Tibial artery (tissue), 4 donors: ENCODE measurements around the gene COX6B2.

Source experiments
- DNase-seq, 2 donors: peaks; one replicate each; pipeline ENCODE4 v3.0.0-alpha.2; 2019
- H3K27ac ChIP-seq, 2 donors: fragments of 200-600 bp; sonication (generic) in 1 of 2; 1 replicate in 1 of 2; 2 replicates in 1 of 2; pipeline ENCODE4 v1.5.1; 2018 to 2019; ENCODE audit warnings: mild to moderate bottlenecking in 1 of 2
- H3K27me3 ChIP-seq, 2 donors: fragments of 200-600 bp; sonication (generic) in 1 of 2; one replicate each; pipeline versions ENCODE4 v1.5.1 to v1.6.0; 2016 to 2019
- H3K36me3 ChIP-seq, 3 donors: fragments of 200-600 bp; sonication (generic) in 2 of 3; one replicate each; pipeline ENCODE4 v1.5.1; 2016 to 2019; ENCODE audit warnings: mild to moderate bottlenecking in 2 of 3
- H3K4me1 ChIP-seq, 4 donors: fragments of 200-600 bp; sonication (generic) in 2 of 4; 1 replicate in 3 of 4; 2 replicates in 1 of 4; pipeline ENCODE4 v1.5.1; 2016 to 2019
- H3K4me3 ChIP-seq, 2 donors: fragments of 200-600 bp; sonication (generic) in 1 of 2; 1 replicate in 1 of 2; 2 replicates in 1 of 2; pipeline ENCODE4 v1.5.1; 2018 to 2019; ENCODE audit warnings: mild to moderate bottlenecking in 2 of 2
- H3K9me3 ChIP-seq, 3 donors: fragments of 200-600 bp; sonication (generic) in 1 of 3; one replicate each; pipeline ENCODE4 v1.5.1; 2016 to 2019
- intact Hi-C: fragments of 100-400 bp; cut with DNase I; formaldehyde crosslinking; loops from one replicate; pipeline ENCODE4 v1.15.0; 2023; ENCODE audit warnings: low total_unique reads
- TF ChIP-seq, protein P1 (sequence below), 2 experiments: fragments of 200-600 bp in 1 of 2; fragments of 450-650 bp in 1 of 2; IDR thresholded peaks; one replicate each; pipeline ENCODE4 v1.5.1; 2017 to 2019; ENCODE audit warnings: antibody characterized with exemption in 2 of 2, mild to moderate bottlenecking in 1 of 2, moderate library complexity in 1 of 2

The COX6B2 gene

DNA sequence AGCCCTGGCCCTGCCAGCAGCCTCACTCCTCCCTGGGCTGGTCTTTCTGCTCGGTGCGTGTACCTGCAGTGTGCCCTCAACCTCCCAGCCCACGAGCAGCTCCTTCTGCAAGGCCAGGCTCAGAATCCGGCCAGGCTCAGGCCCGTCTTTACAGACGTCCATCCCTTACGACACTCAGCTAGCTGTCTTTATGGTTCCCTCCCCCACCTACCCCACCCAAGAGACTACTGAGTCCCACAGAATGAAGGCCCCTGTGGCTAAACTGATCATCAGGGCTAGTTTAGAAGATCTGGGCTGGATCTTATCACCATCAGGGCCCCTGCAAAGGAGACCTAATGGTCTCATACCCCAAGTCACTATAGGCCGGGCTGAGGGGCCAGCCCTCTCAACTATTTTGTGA, 40.1 kb downstream of the COX6B2 start:
- TF ChIP-seq, protein P1, sequence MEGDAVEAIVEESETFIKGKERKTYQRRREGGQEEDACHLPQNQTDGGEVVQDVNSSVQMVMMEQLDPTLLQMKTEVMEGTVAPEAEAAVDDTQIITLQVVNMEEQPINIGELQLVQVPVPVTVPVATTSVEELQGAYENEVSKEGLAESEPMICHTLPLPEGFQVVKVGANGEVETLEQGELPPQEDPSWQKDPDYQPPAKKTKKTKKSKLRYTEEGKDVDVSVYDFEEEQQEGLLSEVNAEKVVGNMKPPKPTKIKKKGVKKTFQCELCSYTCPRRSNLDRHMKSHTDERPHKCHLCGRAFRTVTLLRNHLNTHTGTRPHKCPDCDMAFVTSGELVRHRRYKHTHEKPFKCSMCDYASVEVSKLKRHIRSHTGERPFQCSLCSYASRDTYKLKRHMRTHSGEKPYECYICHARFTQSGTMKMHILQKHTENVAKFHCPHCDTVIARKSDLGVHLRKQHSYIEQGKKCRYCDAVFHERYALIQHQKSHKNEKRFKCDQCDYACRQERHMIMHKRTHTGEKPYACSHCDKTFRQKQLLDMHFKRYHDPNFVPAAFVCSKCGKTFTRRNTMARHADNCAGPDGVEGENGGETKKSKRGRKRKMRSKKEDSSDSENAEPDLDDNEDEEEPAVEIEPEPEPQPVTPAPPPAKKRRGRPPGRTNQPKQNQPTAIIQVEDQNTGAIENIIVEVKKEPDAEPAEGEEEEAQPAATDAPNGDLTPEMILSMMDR (IDR thresholded peaks at IDR 0.05), result no peak
- H3K9me3 ChIP-seq, result no peaks in the 10 kb centered on the region
- intact Hi-C loops, result no loop called here
- peaks cover 0 to 3% (median 0%) of the 10 kb centered on the region in 3 donors for H3K36me3 ChIP-seq
- no peak overlapping the region for H3K4me3 ChIP-seq
- no peak for DNase-seq
- no peak overlapping the region for H3K27ac ChIP-seq
- H3K27me3 ChIP-seq, result peaks cover 0 to 3% of the 10 kb centered on the region in 2 donors
- H3K4me1 ChIP-seq, result no peaks in the 10 kb centered on the region

DNA sequence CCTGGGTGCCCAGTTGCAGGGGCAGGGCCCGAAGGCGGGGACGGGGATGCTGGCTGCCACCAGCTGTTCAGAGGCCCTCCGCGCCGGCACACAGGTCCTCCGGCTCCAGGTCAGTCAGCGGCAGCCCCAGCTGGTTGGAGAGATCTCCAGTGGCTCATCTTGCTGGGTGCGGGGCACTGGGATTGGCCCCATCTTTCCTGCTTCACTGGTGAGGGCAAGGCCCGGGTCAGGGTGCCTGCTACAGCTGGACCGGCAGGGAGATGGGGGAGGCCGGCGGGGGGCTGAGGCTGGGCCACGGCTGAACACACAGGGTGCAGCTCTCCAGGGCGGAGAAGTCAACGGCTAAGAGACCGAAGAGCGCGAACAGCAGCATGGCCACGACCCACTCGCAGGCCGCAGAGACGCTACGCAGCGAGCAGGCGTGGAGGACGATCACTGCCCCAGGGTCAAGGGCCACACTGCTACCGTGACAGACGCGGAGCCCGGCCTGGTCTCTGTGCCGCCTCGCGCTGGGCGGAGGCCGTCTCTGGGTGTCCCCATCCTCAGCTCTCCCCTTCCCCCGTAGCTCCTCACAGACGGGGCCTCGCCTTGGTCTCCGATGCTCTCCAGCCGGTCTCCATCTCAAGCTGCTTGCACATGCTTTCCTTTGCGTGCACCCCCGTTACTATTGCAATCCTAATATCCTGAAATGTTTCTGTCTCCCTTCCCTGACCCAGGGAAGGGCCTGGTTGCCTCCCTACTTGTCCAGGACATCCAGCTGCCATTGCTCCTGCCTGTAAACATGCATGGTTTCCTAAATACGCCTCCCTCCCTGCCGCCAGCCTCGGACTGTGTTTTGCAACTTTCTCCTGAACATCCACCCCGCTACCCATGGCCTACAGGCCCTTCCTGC, 41.7 kb downstream of the COX6B2 start:
- Histone ChIP-seq H3K27ac (no peak overlapping the region), H3K4me1 (no peaks in the 10 kb centered on the region), H3K4me3 (no peak overlapping the region), H3K27me3 (peaks cover 0 to 3% of the 10 kb centered on the region in 2 donors), H3K36me3 (peaks cover 0 to 6% (median 0%) of the 10 kb centered on the region in 3 donors), H3K9me3 (no peaks in the 10 kb centered on the region)
- no peak for DNase-seq
- intact Hi-C loops, result no loop called here
- TF ChIP-seq, protein P1 (IDR thresholded peaks at IDR 0.05), result no peak

DNA sequence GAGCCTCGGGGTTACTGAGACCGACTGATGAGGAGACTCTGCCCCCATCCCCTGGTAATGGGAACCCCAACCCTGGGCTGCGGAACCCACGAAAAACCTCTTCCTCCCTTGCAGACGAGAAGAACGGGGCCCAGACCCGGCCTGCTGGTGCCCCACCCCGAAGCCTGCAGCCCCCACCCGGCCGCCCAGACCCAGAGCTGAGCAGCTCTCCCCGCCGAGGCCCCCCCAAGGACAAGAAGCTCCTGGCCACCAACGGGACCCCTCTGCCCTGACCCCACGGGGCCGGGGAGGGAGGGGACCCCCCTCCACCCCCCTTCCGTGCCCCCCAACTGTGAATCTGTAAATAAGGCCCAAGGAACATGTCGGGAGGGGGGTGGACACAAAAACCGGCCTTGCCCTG, 42.7 kb downstream of the COX6B2 start:
- H3K36me3 ChIP-seq, result peaks cover 0 to 6% (median under 1%) of the 10 kb centered on the region in 3 donors

DNA sequence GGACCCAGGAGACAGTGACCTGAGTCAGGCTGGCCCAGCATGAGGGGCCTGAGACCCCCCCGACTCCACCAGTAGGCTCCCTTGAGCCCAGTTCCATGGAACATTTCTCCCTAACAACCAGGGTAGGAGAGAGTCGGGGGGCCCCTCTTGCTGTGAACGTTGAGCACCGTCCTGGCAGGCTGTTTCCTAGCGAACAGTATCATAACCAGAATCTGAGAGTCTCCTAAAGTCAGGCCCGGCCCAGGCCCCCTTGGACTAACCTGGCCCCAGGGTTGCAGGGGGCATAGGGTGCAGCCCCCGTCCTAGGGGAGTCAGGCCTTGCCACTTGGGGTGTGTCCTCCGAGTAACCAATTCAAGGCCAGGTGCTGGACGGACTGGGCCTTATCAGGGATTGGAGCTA, 43.1 kb downstream of the COX6B2 start:
- Histone ChIP-seq H3K4me3 (no peak overlapping the region), H3K4me1 (no peaks in the 10 kb centered on the region), H3K36me3 (peaks cover 0 to 6% (median 5%) of the 10 kb centered on the region in 3 donors), H3K9me3 (no peaks in the 10 kb centered on the region), H3K27me3 (peaks cover 0 to 3% of the 10 kb centered on the region in 2 donors), H3K27ac (no peak overlapping the region)
- TF ChIP-seq, protein P1 (IDR thresholded peaks at IDR 0.05), result no peak
- intact Hi-C loops, result no loop called here
- no peak for DNase-seq

More for the DNA sequence above, 42.7 kb downstream of the COX6B2 start:
- TF ChIP-seq, protein P1 (IDR thresholded peaks at IDR 0.05), result no peak
- H3K4me1 ChIP-seq, result no peaks in the 10 kb centered on the region
- no peak overlapping the region for H3K27ac ChIP-seq
- intact Hi-C loops, result no loop called here
- H3K9me3 ChIP-seq, result no peaks in the 10 kb centered on the region
- no peak overlapping the region for H3K4me3 ChIP-seq
- H3K27me3 ChIP-seq, result peaks cover 0 to 3% of the 10 kb centered on the region in 2 donors
- no peak for DNase-seq

DNA sequence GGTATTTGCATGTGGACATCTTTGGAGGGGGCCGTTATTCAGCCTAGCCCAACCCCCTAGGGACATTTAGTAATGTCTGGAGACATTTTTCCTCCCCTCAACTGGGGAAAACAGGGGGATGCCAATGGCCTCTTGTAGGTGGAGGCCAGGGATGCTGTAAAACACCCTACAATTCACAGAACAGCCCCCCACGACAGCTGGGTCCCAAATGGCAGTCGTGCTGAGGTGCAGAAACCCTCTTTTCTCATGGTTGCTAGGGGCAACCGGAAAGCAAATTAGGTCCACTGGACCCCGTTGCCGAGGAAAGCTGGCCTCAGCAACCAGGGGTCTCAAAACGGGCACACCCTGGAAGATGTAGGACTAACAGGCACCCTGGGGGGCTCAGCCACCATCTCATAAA, 44.0 kb downstream of the COX6B2 start:
- no peaks in the 10 kb centered on the region for H3K4me1 ChIP-seq
- peaks cover 0 to 3% of the 10 kb centered on the region in 2 donors for H3K27me3 ChIP-seq
- intact Hi-C loops, result no loop called here
- peaks cover 0 to 9% (median 6%) of the 10 kb centered on the region in 3 donors for H3K36me3 ChIP-seq
- no peak overlapping the region for H3K27ac ChIP-seq
- TF ChIP-seq, protein P1 (IDR thresholded peaks at IDR 0.05), result no peak
- no peak overlapping the region for H3K4me3 ChIP-seq
- DNase-seq, result no peak
- no peaks in the 10 kb centered on the region for H3K9me3 ChIP-seq
